ENCODE measurements around the gene RACGAP1.

RACGAP1 gene

GRCh38 chr12:49953961-49954846 is 71.1 kb downstream of the RACGAP1 start:
- no peak for DNase-seq (ENCODE audit: low read depth)

- DNase-seq (ENCODE audit: low read depth), result no peak
Measured at GRCh38 chr12:49953151-49953550, 72.1 kb downstream of the RACGAP1 start.

- no peak for DNase-seq (ENCODE audit: low read depth)
Measured at GRCh38 chr12:49952391-49953055, 72.8 kb downstream of the RACGAP1 start.

GRCh38 chr12:49951411-49952240 is 73.7 kb downstream of the RACGAP1 start:
- DNase-seq (ENCODE audit: low read depth), result no peak

- DNase-seq (ENCODE audit: low read depth), result no peak
Measured at GRCh38 chr12:49950273-49951251, 74.7 kb downstream of the RACGAP1 start, which contains the start of gene AQP2. TSS of gene AQP2 (plus strand) at chr12:49950737. CDS start at chr12:49950831, 94 bp downstream.

GRCh38 chr12:49949866-49950265 is 75.4 kb downstream of the RACGAP1 start:
- no peak for DNase-seq (ENCODE audit: low read depth)

GRCh38 chr12:49948866-49949845 is 76.1 kb downstream of the RACGAP1 start:
- DNase-seq (ENCODE audit: low read depth), result no peak

- no peak for DNase-seq (ENCODE audit: low read depth)
Measured at GRCh38 chr12:49947593-49948226, 77.6 kb downstream of the RACGAP1 start.

GRCh38 chr12:49946497-49946896 is 78.8 kb downstream of the RACGAP1 start:
- no peak for DNase-seq (ENCODE audit: low read depth)

- DNase-seq (ENCODE audit: low read depth), result no peak
Measured at GRCh38 chr12:49946086-49946485, 79.2 kb downstream of the RACGAP1 start.

GRCh38 chr12:49945394-49946080 is 79.8 kb downstream of the RACGAP1 start:
- DNase-seq (ENCODE audit: low read depth), result peak; percentile 66

- no peak for DNase-seq (ENCODE audit: low read depth)
Measured at GRCh38 chr12:49944718-49945117, 80.6 kb downstream of the RACGAP1 start.

GRCh38 chr12:49944046-49944445 is 81.2 kb downstream of the RACGAP1 start:
- DNase-seq (ENCODE audit: low read depth), result no peak

GRCh38 chr12:49943625-49943960 is 81.7 kb downstream of the RACGAP1 start:
- DNase-seq (ENCODE audit: low read depth), result no peak

GRCh38 chr12:49942921-49943624 is 82.2 kb downstream of the RACGAP1 start:
- DNase-seq (ENCODE audit: low read depth), result no peak

GRCh38 chr12:49942512-49942893 is 82.8 kb downstream of the RACGAP1 start:
- no peak for DNase-seq (ENCODE audit: low read depth)

GRCh38 chr12:49941556-49942511 is 83.5 kb downstream of the RACGAP1 start:
- no peak for DNase-seq (ENCODE audit: low read depth)

All from stimulated activated CD8-positive, alpha-beta memory T cell treated with anti-CD3 and anti-CD28 coated beads, Interleukin-12 subunit alpha, Interleukin-12 subunit beta, amount 100 ng/mL, for 1 hour (primary cell).